Immature natural killer cell (primary cell): Measurements from ENCODE around the gene LARP1. TPM values are rescaled to one million over a fixed set of nuclear protein-coding genes. Genes with fewer than 3 reads are reported as not detected.

Source experiments
- DNase-seq, 3 donors: peaks; one replicate each; pipeline ENCODE4 v3.0.0; 2022; ENCODE audit warnings: mixed read lengths in 1 of 3
- H3K27ac Mint-ChIP-seq, 6 donors: one replicate each; pipeline ENCODE4 v1.8.0; 2020; ENCODE audit warnings: mixed read lengths in 6 of 6, mild to moderate bottlenecking in 5 of 6, inconsistent platforms in 4 of 6, moderate library complexity in 3 of 6
- H3K27me3 Mint-ChIP-seq, 3 donors: one replicate each; pipeline ENCODE4 v1.8.0; 2020 to 2021; ENCODE audit warnings: low read depth in 3 of 3, mild to moderate bottlenecking in 3 of 3, mixed read lengths in 3 of 3, moderate library complexity in 3 of 3, inconsistent platforms in 1 of 3
- H3K36me3 Mint-ChIP-seq, 3 donors: one replicate each; pipeline ENCODE4 v1.8.0; 2020; ENCODE audit warnings: mixed read lengths in 3 of 3, inconsistent platforms in 2 of 3, mild to moderate bottlenecking in 2 of 3
- H3K4me1 Mint-ChIP-seq, 2 donors: one replicate each; pipeline ENCODE4 v1.8.0; 2020; ENCODE audit warnings: inconsistent platforms in 2 of 2, mild to moderate bottlenecking in 2 of 2, mixed read lengths in 2 of 2, moderate library complexity in 1 of 2
- H3K4me3 Mint-ChIP-seq, 5 donors: one replicate each; pipeline ENCODE4 v1.8.0; 2020; ENCODE audit warnings: mild to moderate bottlenecking in 5 of 5, mixed read lengths in 5 of 5, inconsistent platforms in 3 of 5, moderate library complexity in 3 of 5
- H3K9me3 Mint-ChIP-seq, 6 donors: one replicate each; pipeline ENCODE4 v1.8.0; 2020; ENCODE audit warnings: mild to moderate bottlenecking in 6 of 6, mixed read lengths in 6 of 6, inconsistent platforms in 4 of 6, moderate library complexity in 3 of 6
- polyA plus RNA-seq, 3 donors: library from polyadenylated mRNA; unstranded; fragments of 300-500 nt; fragmentation: Illumina TruSeq; gene quantifications; one replicate each; pipeline ENCODE4 v1.2.3, GENCODE V29; 2021

Gene LARP1
- polyA plus RNA-seq, 3 donors from 2014 or later: 3.9 to 18.2 (median 5.0) TPM

DNA sequence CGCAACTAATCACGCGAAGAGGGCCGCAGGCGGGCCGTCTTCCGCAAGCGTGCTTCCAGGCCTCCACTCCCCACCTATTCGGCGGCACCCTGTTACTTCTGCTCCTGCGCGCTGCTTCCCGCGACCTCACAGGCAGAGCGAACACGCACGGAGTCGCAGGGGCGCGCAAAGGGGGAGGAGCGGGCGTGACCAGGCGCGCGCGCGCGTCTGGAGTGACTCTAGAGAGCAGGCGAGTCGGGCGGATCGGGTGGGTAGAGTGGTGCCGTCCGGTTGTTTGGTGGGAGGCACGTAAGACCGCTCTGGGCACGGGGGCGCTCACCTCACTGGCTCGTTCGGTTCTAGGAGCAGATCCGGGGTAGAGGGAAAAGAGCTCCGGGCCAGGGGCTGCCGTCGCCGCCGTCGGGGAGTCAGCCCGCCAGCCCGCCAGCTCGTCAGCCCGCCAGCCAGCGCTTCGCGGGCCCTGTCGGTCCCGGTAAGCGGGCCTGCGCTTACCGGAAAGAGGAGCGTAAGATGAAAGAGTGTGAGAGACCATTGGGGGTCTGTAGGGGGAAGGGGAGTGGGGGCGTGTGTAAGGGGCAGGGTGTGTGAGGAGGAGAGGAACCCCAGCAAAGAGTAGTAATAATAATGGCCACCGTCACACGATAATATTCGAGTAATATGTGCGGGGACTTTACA is 103.3 kb downstream of the LARP1 start, which contains the start of gene CNOT8:
Gene CNOT8 (plus strand): TSS at position 331 of the 675 bp plus-strand sequence. CDS start 4,652 bp downstream, outside the sequence.
- Mint-ChIP-seq H3K27ac (peak within 1 kb of the TSS; percentile 92 to 97 (median 94)), H3K4me3 (peak within 1 kb of the TSS; percentile 87 to 99 (median 96)), H3K36me3 (peaks cover 0 to 5% (median 0%) of the 10 kb centered on the region in 3 donors), H3K27me3 (peaks cover 8 to 16% (median 10%) of the 10 kb centered on the region in 3 donors), H3K9me3 (no peaks in the 10 kb centered on the region), H3K4me1 (peaks cover 52 to 56% of the 10 kb centered on the region in 2 donors)
- DNase-seq: peak; percentile 98

- peaks cover 8 to 16% (median 10%) of the 10 kb centered on the region in 3 donors for H3K27me3 Mint-ChIP-seq
- DNase-seq: peak; percentile 22 to 37 (median 29)
- H3K9me3 Mint-ChIP-seq: no peaks in the 10 kb centered on the region
- H3K36me3 Mint-ChIP-seq: peaks cover 0 to 6% (median 0%) of the 10 kb centered on the region in 3 donors
- H3K4me3 Mint-ChIP-seq: peak overlapping the region; percentile 87 to 99 (median 96)
- H3K27ac Mint-ChIP-seq: peak overlapping the region; percentile 92 to 97 (median 94)
- H3K4me1 Mint-ChIP-seq: peaks cover 54 to 64% of the 10 kb centered on the region in 2 donors
Measured at GRCh38 chr5:154858972-154859871, 104.0 kb downstream of the LARP1 start.

- H3K9me3 Mint-ChIP-seq: no peaks in the 10 kb centered on the region
- H3K27me3 Mint-ChIP-seq: peaks cover 8 to 16% (median 10%) of the 10 kb centered on the region in 3 donors
- peak overlapping the region; percentile 92 to 97 (median 94) for H3K27ac Mint-ChIP-seq
- DNase-seq: no peak
- peak overlapping the region; percentile 87 to 99 (median 96) for H3K4me3 Mint-ChIP-seq
- peaks cover under 1 to 10% (median 5%) of the 10 kb centered on the region in 3 donors for H3K36me3 Mint-ChIP-seq
- H3K4me1 Mint-ChIP-seq: peaks cover 57 to 71% of the 10 kb centered on the region in 2 donors
Measured at GRCh38 chr5:154860123-154860522, 104.9 kb downstream of the LARP1 start.

GRCh38 chr5:154860765-154861164 is 105.6 kb downstream of the LARP1 start:
- peak overlapping the region; percentile 47 to 97 (median 93) for H3K27ac Mint-ChIP-seq
- no peak for DNase-seq
- H3K4me3 Mint-ChIP-seq: peak overlapping the region; percentile 87 to 99 (median 96)
- no peaks in the 10 kb centered on the region for H3K9me3 Mint-ChIP-seq
- H3K27me3 Mint-ChIP-seq: peaks cover 8 to 16% (median 10%) of the 10 kb centered on the region in 3 donors
- H3K36me3 Mint-ChIP-seq: peaks cover 5 to 17% (median 8%) of the 10 kb centered on the region in 3 donors
- peaks cover 59 to 77% of the 10 kb centered on the region in 2 donors for H3K4me1 Mint-ChIP-seq

DNA sequence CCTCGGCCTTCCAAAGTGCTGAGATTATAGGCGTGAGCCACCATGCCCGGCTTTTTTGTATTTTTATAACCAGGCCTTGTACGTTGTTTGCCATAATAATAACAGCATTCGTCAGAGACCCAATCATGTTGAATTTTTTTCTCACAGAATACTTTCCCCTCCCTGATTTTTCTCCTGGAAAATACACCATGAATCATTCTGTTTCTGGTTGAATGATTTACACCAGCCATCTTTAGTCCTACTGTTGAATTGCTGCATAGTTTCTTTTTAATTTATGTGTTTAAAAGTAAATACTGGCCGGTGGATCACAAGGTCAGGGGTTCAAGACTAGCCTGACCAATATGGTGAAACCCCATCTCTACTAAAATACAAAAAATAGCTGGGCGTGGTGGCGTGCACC is 106.8 kb downstream of the LARP1 start:
- Mint-ChIP-seq H3K27ac (peak overlapping the region in 2 of 6 donors; percentile 49 to 66), H3K9me3 (no peaks in the 10 kb centered on the region), H3K36me3 (peaks cover 5 to 23% (median 9%) of the 10 kb centered on the region in 3 donors), H3K27me3 (peaks cover 8 to 14% (median 10%) of the 10 kb centered on the region in 3 donors), H3K4me3 (peak overlapping the region in 3 of 5 donors; percentile 40 to 62 (median 60)), H3K4me1 (peaks cover 61 to 79% of the 10 kb centered on the region in 2 donors)
- no peak for DNase-seq

- Mint-ChIP-seq H3K36me3 (peaks cover 10 to 23% (median 14%) of the 10 kb centered on the region in 3 donors), H3K4me1 (peaks cover 57 to 79% of the 10 kb centered on the region in 2 donors), H3K27ac (peak overlapping the region in 3 of 6 donors; percentile 16 to 66 (median 24)), H3K9me3 (no peaks in the 10 kb centered on the region), H3K4me3 (peak overlapping the region in 1 of 5 donors; percentile 60), H3K27me3 (peaks cover 4 to 8% (median 7%) of the 10 kb centered on the region in 3 donors)
- no peak for DNase-seq
Measured at GRCh38 chr5:154862766-154863165, 107.6 kb downstream of the LARP1 start.

- Mint-ChIP-seq H3K27ac (peak overlapping the region in 2 of 6 donors; percentile 28 to 66), H3K4me3 (peak overlapping the region in 1 of 5 donors; percentile 41), H3K9me3 (no peaks in the 10 kb centered on the region), H3K36me3 (peaks cover 10 to 23% (median 14%) of the 10 kb centered on the region in 3 donors), H3K4me1 (peaks cover 58 to 79% of the 10 kb centered on the region in 2 donors), H3K27me3 (peaks cover 0 to 1% (median 0%) of the 10 kb centered on the region in 3 donors)
- no peak for DNase-seq
Measured at GRCh38 chr5:154863291-154864080, 108.3 kb downstream of the LARP1 start.

DNA sequence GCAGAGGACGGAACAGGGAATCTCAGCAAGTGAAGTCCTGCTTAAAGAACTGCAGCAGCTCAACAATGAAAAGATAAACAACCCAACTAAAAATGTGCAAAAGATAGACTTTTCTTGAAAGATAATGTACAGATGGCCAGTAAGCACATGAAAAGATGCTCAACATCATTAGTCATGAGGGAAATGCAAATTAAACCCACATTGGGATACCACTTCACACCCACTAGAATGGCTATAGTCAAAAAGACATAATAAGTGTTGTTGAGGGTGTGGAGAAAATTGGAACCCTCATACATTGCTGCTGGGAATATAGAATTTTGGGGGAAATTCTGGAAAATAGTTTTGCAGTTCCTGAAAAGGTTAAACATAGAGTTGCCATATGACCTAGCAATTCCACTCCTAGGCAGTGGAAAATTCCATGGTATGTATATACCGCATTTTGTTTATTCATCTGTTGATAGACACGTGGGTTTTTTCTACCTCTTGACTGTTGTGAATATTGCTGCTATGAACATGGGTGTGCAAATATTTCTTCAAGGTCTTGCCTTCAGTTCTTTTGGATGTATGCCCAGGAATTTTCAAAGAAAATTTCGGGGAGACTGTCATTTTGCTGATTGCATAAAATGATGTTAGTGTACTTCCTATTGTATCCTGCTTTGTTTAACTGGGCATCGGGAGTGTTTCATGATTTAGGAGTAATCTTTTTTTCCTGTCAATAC is 110.4 kb downstream of the LARP1 start:
- peaks cover 43 to 66% of the 10 kb centered on the region in 2 donors for H3K4me1 Mint-ChIP-seq

GRCh38 chr5:154866841-154867240 is 111.7 kb downstream of the LARP1 start:
- Mint-ChIP-seq H3K36me3 (peaks cover 14 to 35% (median 24%) of the 10 kb centered on the region in 3 donors), H3K4me3 (no peak overlapping the region), H3K27ac (peak overlapping the region in 3 of 6 donors; percentile 10 to 58 (median 17)), H3K9me3 (no peaks in the 10 kb centered on the region), H3K27me3 (peaks cover 0 to 5% (median 0%) of the 10 kb centered on the region in 3 donors), H3K4me1 (peaks cover 31 to 56% of the 10 kb centered on the region in 2 donors)
- no peak for DNase-seq

More for the DNA sequence above, 110.4 kb downstream of the LARP1 start:
- Mint-ChIP-seq H3K27me3 (peaks cover 0 to 5% (median 0%) of the 10 kb centered on the region in 3 donors), H3K4me3 (no peak overlapping the region), H3K36me3 (peaks cover 10 to 27% (median 16%) of the 10 kb centered on the region in 3 donors), H3K9me3 (no peaks in the 10 kb centered on the region), H3K27ac (peak overlapping the region in 1 of 6 donors; percentile 21)
- DNase-seq: no peak

Other genes with a start within 250 kb of the LARP1 start
- 1 to 10 TPM in 1 of 3 donors, under 1 TPM in 1, not detected in 1; 0.72 to 3.7 TPM for gene FAXDC2, start 95.2 kb downstream of the LARP1 start, polyA plus RNA-seq
- gene CNOT8, start 103.2 kb downstream of the LARP1 start, polyA plus RNA-seq: 100 to 1,000 TPM; 145 to 212 (median 153) TPM
- 10 to 100 TPM in 1 of 3 donors, 1 to 10 TPM in 2; 1.3 to 10.2 (median 3.6) TPM for gene GEMIN5, start 182.8 kb downstream of the LARP1 start, polyA plus RNA-seq
- 10 to 100 TPM; 79.7 to 98.9 (median 92.1) TPM for gene MRPL22, start 185.7 kb downstream of the LARP1 start, polyA plus RNA-seq